ENCODE results near the gene ITGBL1.
A peak's percentile ranks its signal among the peaks of the same experiment; 100 is the strongest.

ITGBL1 gene

DNA sequence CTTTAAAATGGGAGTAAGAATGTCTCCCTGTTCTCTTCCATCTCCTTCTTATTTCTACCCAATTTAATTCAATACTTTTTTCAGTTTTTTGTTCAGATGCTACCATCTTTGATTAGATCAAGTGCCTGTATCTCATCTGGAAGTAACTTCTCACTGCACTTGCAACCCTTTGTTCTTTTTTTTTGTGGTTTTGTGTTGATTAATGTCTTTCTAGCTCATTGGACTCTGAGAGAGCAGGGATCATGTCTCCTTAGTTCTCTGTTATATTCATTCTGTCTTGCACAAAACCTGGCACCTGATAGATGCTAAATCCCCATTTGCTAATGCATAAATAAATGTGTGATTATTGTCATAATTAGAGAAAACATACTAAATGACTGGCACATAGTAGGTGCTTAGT is 834 bp upstream of the ITGBL1 start:
- DNase-seq = no peak

DNA sequence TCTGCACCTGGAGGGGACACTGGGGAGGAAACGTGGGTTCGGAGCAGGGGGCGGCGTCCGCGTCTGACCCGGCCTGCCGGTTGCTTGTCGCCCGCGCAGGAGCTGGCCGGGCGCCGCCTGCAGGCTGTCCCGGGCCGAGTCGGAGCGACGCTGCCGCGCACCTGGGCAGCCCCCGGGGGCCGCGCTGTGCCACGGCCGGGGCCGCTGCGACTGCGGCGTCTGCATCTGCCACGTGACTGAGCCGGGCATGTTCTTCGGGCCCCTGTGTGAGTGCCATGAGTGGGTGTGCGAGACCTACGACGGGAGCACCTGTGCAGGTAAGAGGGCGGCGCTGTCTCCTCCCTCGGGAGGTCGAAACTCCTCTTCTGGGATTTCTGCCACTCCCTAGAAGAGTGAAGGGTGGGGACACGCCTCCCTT is 1.3 kb downstream of the ITGBL1 start:
- no peak for DNase-seq

- no peak for DNase-seq
Measured at GRCh38 chr13:101454767-101455166, 2.3 kb downstream of the ITGBL1 start.

DNA sequence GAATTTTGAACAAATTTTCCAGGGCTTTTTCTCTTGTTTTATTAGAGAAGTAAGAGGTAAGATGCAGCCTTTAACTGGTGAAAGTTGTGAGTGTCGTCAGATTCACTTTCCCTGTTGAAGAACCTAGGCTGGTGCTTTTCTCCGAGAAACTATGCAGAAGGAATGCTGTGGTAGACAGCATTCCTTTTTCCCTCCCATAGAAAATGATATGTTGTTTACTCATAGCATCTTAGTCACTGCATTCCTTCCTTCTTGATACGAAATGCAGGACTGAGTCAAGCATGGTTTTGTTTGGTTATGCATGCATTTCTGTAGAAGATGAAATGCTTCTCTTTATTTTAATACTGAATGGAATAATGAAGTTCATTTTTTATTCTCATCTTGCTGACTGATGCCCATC is 3.4 kb downstream of the ITGBL1 start:
- no peak for DNase-seq

GRCh38 chr13:101457176-101457575 is 4.7 kb downstream of the ITGBL1 start:
- DNase-seq = no peak

GRCh38 chr13:101465877-101466276 is 13.4 kb downstream of the ITGBL1 start:
- DNase-seq = no peak

DNA sequence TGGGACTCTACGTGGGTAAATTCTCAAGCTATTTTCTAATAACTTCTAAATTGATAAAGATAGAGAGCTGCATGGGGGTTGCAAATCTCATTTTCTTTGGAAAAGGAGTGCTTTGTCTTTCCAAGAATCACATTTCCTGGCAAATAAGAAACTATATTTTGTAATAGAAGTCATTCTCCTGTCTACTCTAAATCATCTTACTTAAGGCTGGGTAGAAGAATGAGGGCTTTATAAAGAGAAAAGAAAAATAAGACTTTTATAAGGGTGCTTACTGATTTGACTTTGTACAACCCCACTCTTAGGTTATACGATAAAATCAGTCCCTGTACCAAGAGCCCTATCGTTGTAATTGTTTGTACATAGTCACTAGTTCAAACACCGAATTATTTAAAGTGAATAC is 14.9 kb downstream of the ITGBL1 start:
- no peak for DNase-seq

GRCh38 chr13:101473458-101473857 is 21.0 kb downstream of the ITGBL1 start:
- no peak for DNase-seq

DNA sequence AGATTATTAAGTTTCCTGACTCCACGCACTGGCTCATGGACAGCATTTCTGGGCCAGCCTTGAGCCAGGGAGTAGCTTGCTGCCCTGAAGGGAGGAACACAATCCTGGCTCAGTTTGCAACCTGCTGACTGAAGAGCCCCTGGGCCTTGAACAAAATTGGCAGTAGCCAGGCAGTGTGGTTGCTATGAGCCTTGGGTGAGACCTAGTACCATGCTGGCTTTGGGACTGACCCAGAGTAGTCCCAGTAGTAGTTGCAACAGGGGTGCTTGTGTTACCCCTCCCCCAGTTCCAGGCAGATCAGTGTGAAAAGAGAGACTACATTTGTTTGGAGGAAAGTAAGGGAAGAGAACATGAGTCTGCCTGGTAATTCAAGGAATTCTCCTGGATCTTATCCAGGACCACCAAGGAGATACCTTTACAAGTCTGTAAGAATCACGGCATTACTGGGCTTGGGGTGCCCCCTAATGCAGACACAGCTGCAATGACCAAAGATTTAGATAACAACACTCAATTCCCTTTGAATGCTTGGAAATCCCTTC is 22.0 kb downstream of the ITGBL1 start:
- DNase-seq = peak; percentile 52

- no peak for DNase-seq
Measured at GRCh38 chr13:101475536-101475935, 23.1 kb downstream of the ITGBL1 start.

DNA sequence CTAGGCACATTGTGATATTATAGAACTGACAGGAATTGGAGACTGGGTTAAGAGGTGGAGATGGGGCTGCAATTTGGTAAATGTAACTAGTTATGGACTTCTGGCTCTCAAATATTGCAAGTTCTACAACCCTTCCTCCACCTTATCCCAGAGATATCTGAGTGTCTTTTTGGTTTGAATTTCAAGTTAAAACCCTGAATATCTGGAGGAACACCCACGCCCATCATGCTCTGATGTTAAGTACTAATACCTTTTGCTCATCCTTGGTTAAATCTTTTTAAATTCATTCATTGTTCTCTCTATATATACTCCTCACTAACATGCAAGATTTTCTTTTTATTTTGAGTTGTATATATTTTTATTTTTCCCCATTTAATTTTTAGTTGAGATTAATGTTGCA is 28.9 kb downstream of the ITGBL1 start:
- DNase-seq = no peak

GRCh38 chr13:101486708-101487437 is 34.4 kb downstream of the ITGBL1 start:
- DNase-seq = no peak

DNA sequence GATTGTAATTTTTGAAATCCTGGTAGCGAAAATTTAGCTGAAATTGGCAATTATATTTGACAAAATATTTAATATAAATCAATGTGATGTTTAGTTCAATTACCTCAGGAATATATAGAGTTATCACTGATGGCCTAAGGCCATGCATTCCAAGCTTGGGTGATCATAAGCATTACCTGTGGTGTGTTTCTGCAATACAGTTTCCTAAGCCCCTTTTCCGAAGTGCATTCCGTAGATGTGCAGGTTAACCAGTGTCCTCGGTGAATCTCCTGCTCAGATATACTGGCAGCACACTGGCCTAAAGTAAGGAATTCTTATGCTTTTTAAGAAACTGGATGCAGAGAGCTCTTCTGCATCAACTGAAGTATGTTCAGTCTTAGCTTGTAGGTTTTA is 35.0 kb downstream of the ITGBL1 start:
- DNase-seq = no peak

- no peak for DNase-seq
Measured at GRCh38 chr13:101488734-101489133, 36.3 kb downstream of the ITGBL1 start.

DNA sequence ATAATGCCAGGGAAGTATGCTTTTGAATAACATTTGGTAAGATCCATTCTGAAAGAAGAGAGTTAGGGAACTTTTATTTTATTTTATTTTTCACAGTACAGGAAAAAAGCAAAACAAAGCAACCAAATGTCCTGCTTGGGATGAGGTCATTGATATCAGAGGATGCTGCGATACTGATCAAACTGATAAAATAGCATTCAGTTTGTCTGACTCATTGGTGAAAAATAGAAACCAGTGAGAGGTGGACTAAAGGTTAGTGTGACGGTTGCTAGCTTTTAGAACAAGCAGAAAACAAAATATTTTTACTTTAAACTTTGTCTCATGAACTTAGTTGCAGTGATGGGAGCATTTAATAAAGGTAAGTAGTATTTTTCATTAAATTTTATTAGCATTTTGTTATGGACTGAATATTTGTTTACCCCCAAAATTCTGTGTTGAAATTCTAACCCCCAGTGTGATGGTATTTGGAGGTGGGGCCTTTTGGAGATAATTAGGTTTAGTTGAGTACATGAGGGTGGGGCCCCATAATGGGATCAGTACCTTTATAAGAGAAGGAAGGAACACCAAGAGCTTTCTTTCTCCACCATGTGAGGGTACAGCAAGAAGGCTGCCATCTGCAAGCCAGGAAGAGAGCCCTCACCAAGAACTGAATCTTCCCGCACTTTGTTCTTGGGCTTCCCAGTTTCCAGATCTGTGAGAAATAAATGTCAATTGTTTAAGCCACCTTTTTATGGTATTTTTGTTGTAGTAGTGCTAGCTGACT is 37.3 kb downstream of the ITGBL1 start:
- no peak for DNase-seq

DNA sequence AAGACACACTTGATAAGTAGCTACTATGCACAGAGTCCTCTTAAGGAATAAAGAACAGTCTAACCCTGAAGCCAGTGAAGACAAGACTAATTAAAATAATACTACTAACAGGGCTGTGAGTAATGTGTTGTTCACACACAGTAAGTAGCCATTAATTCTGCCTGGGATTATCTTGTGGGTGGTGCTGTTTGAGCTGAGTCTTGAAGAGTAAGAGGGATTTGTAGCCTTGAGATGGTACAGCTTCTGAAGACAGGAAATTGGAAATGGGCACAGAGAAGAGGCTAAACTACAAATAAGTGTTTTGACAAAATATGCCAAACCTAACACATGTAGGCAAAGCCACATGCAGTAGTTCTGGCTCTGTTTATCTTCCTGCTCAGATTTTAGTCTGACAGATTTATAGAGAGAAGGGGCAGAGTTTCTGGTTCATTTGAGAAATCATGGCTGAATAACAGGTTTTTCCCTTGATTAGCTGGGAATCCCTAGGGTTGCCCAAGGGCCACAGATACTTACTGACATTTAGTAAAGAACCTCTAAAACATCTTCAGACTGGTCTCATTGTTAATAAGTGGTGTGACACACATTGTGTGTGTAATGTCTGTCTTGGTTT is 38.0 kb downstream of the ITGBL1 start:
- DNase-seq = no peak

GRCh38 chr13:101492251-101492910 is 39.9 kb downstream of the ITGBL1 start:
- DNase-seq = no peak

- no peak for DNase-seq
Measured at GRCh38 chr13:101493541-101493940, 41.1 kb downstream of the ITGBL1 start.

GRCh38 chr13:101499406-101499805 is 46.9 kb downstream of the ITGBL1 start:
- DNase-seq = no peak

GRCh38 chr13:101502618-101503017 is 50.1 kb downstream of the ITGBL1 start:
- no peak for DNase-seq

DNA sequence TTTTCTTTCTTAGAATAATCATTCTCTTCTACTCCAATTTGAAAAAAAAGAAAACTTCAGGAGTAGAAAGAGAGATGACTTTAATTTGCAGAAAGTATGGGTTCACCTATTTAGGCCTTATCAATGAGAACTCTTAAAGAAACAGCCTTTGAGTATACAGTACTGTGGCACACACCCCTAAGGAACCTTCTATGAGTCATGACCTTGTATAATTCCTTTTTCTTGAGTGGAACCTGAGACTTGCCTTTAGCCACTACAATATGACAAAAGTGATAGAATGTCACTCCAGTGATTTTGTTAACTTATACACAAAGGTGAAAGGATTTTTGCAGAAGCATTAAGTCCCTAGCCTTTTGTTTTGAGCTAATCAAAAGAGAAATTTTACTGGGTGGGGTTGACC is 58.7 kb downstream of the ITGBL1 start:
- DNase-seq = no peak

DNA sequence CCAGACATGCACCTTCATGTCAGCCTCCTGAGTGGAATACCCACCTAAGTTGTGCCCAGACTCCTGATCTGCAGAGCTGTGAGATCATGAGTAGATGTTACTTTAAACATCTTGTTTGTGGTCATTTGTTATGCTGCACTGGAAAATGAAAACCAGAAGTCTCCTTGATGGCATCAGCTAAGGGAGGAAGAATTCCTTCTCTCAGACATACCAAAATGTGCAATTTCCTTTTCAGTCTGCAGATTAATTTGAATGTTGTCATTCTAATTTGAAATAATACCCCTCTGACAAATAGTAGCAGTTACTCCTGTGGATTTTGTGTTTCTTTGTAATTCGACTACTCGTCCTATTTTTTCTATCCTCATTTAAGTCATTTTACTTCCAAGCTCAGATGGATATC is 59.3 kb downstream of the ITGBL1 start:
- no peak for DNase-seq

- no peak for DNase-seq
Measured at GRCh38 chr13:101512650-101513049, 60.2 kb downstream of the ITGBL1 start.
